Measurements from ENCODE around the gene TTLL10. TPM values are rescaled to one million over a fixed set of nuclear protein-coding genes. Genes with fewer than 3 reads are reported as not detected.

TTLL10 gene
- total RNA-seq, 1 donor from 2014 or later: not detected

DNA sequence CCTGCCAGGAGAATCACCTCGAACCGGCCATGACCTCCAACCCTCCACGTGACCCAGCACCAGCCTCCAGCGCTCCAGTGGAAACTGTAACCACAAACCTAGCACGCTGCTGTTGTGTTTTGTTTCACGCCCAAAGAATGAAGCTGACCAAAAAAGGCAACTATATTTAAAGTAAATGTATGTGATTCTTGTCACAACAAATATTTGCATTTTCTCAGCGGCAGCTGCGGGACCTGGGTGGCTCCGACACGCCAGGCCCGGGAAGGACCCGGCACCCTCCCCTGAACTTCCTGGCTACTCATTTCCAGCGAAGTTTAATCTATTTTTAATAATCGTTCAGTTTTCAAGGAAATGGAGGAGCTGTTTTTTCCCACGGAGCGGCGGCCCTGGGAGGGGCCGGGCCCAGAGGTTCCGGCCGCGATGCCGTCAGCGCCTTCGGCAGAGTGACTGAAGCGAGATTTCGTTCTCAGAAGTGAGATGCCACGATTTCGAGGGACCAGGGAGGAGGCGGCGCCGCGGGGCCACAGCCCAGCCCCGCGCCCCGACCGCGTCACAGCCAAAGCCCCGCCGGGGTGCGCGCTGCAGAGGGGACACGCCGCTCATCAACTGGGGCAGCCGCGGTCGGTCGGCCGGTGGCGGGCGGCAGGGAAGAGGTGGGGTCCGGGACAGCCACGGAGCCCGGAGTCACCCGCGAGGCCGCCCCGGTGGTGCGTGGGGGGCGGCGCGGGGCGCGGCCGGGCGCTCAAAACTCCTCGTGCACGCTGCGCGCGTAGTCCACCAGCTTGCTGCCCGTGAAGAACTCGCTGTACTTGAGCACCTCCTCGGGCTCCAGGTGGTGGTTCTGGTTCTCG is 43.3 kb downstream of the TTLL10 start:
- no peaks in the 10 kb centered on the region for H3K9me3 ChIP-seq (ENCODE audit: insufficient read depth, low read depth, low read length)
- no peaks in the 10 kb centered on the region for H3K4me1 ChIP-seq (ENCODE audit: insufficient read depth, low read length)
- no peak for FAIRE-seq
- H3K27me3 ChIP-seq (ENCODE audit: insufficient read depth, low read length): no peaks in the 10 kb centered on the region
- Mint-ChIP-seq H3K36me3 (ENCODE audit: low read depth, unreplicated experiment) (peaks cover 8% of the 10 kb centered on the region), H3K27me3 (ENCODE audit: low read depth, unreplicated experiment) (no peaks in the 10 kb centered on the region), H3K9me3 (ENCODE audit: unreplicated experiment) (no peaks in the 10 kb centered on the region), H3K27ac (ENCODE audit: unreplicated experiment) (peak overlapping the region; percentile 64), H3K4me1 (ENCODE audit: low read depth, unreplicated experiment) (peaks cover 2% of the 10 kb centered on the region), H3K4me3 (ENCODE audit: unreplicated experiment) (no peak overlapping the region)
- H3K27ac ChIP-seq (ENCODE audit: low read depth, low read length): no peak overlapping the region
- H3K4me3 ChIP-seq (ENCODE audit: insufficient read depth, low read depth, low read length): no peak overlapping the region
- no peak for DNase-seq (ENCODE audit: low read depth)
- TF ChIP-seq, protein P1, sequence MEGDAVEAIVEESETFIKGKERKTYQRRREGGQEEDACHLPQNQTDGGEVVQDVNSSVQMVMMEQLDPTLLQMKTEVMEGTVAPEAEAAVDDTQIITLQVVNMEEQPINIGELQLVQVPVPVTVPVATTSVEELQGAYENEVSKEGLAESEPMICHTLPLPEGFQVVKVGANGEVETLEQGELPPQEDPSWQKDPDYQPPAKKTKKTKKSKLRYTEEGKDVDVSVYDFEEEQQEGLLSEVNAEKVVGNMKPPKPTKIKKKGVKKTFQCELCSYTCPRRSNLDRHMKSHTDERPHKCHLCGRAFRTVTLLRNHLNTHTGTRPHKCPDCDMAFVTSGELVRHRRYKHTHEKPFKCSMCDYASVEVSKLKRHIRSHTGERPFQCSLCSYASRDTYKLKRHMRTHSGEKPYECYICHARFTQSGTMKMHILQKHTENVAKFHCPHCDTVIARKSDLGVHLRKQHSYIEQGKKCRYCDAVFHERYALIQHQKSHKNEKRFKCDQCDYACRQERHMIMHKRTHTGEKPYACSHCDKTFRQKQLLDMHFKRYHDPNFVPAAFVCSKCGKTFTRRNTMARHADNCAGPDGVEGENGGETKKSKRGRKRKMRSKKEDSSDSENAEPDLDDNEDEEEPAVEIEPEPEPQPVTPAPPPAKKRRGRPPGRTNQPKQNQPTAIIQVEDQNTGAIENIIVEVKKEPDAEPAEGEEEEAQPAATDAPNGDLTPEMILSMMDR (IDR thresholded peaks at IDR 0.05; ENCODE audit: insufficient read depth, low read depth, low read length): no peak
- TF ChIP-seq EZH2 (IDR thresholded peaks at IDR 0.05; ENCODE audit: insufficient read depth, low read length): no peak
- H3K4me2 ChIP-seq (ENCODE audit: low read length): no peak overlapping the region
- no peak overlapping the region for H2AFZ ChIP-seq (ENCODE audit: low read depth, low read length)
- no peak overlapping the region for H3K9ac ChIP-seq (ENCODE audit: low read length)
- peaks cover 24% of the 10 kb centered on the region for H4K20me1 ChIP-seq (ENCODE audit: insufficient read depth, low read length)
- H3K36me3 ChIP-seq (ENCODE audit: insufficient read depth, low read length): peaks cover 2% of the 10 kb centered on the region
- peaks cover 5% of the 10 kb centered on the region for H3K79me2 ChIP-seq (ENCODE audit: insufficient read depth, low read length)

GRCh38 chr1:1217621-1218523 is 44.2 kb downstream of the TTLL10 start:
- Histone ChIP-seq H3K4me1 (ENCODE audit: insufficient read depth, low read length) (no peaks in the 10 kb centered on the region), H3K27me3 (ENCODE audit: insufficient read depth, low read length) (no peaks in the 10 kb centered on the region), H3K9me3 (ENCODE audit: insufficient read depth, low read depth, low read length) (no peaks in the 10 kb centered on the region), H3K9ac (ENCODE audit: low read length) (no peak overlapping the region), H3K4me3 (ENCODE audit: insufficient read depth, low read depth, low read length) (no peak overlapping the region), H2AFZ (ENCODE audit: low read depth, low read length) (no peak overlapping the region), H3K4me2 (ENCODE audit: low read length) (no peak overlapping the region), H3K27ac (ENCODE audit: low read depth, low read length) (no peak overlapping the region), H3K36me3 (ENCODE audit: insufficient read depth, low read length) (peaks cover 4% of the 10 kb centered on the region), H3K79me2 (ENCODE audit: insufficient read depth, low read length) (peaks cover 7% of the 10 kb centered on the region), H4K20me1 (ENCODE audit: insufficient read depth, low read length) (peaks cover 30% of the 10 kb centered on the region)
- no peak overlapping the region for H3K27ac Mint-ChIP-seq (ENCODE audit: unreplicated experiment)
- H3K36me3 Mint-ChIP-seq (ENCODE audit: low read depth, unreplicated experiment): peaks cover 10% of the 10 kb centered on the region
- H3K4me1 Mint-ChIP-seq (ENCODE audit: low read depth, unreplicated experiment): peaks cover 2% of the 10 kb centered on the region
- DNase-seq (ENCODE audit: low read depth) (no peak), FAIRE-seq (no peak)
- H3K27me3 Mint-ChIP-seq (ENCODE audit: low read depth, unreplicated experiment): no peaks in the 10 kb centered on the region
- TF ChIP-seq EZH2 (IDR thresholded peaks at IDR 0.05; ENCODE audit: insufficient read depth, low read length): no peak
- TF ChIP-seq, protein P1 (IDR thresholded peaks at IDR 0.05; ENCODE audit: insufficient read depth, low read depth, low read length): no peak
- H3K4me3 Mint-ChIP-seq (ENCODE audit: unreplicated experiment): no peak overlapping the region
- no peaks in the 10 kb centered on the region for H3K9me3 Mint-ChIP-seq (ENCODE audit: unreplicated experiment)

Data from astrocyte (in vitro differentiated cells and primary cell).